Stimulated activated CD8-positive, alpha-beta memory T cell treated with anti-CD3 and anti-CD28 coated beads, Interleukin-15, amount 100 ng/mL, for 48 hours (primary cell): ENCODE results near the gene KRTAP19-6.
"Not testable (repeated sequence)": the region's sequence is repeated elsewhere in the genome, so short reads cannot be mapped to it uniquely, and the experiment has no call there.

Source experiments
- DNase-seq, 2 donors: peaks; one replicate each; pipeline ENCODE4 v3.0.0-alpha.2; 2020; ENCODE audit warnings: low read depth in 2 of 2

Gene KRTAP19-6

GRCh38 chr21:30541764-30542163 is at the start of gene KRTAP19-6:
KRTAP19-6 (minus strand) TSS chr21:30541864; CDS start chr21:30541833, 31 bp downstream.
- no peak for DNase-seq

- DNase-seq, result no peak
Observed at GRCh38 chr21:30590297-30590696, 48.6 kb upstream of the KRTAP19-6 start, which contains the start of gene KRTAP22-2. KRTAP22-2 (minus strand) TSS chr21:30590397.

GRCh38 chr21:30582870-30583269 is 41.2 kb upstream of the KRTAP19-6 start:
- DNase-seq, result no peak

- DNase-seq, result no peak
Observed at GRCh38 chr21:30580132-30580531, 38.5 kb upstream of the KRTAP19-6 start.

GRCh38 chr21:30579346-30579745 is 37.7 kb upstream of the KRTAP19-6 start:
- DNase-seq, result no peak

GRCh38 chr21:30577766-30578165 is 36.1 kb upstream of the KRTAP19-6 start:
- no peak for DNase-seq

GRCh38 chr21:30567617-30568016 is 26.0 kb upstream of the KRTAP19-6 start:
- no peak for DNase-seq

- no peak for DNase-seq
Observed at GRCh38 chr21:30563630-30564029, 22.0 kb upstream of the KRTAP19-6 start.

GRCh38 chr21:30563072-30563471 is 21.4 kb upstream of the KRTAP19-6 start:
- no peak for DNase-seq

- no peak for DNase-seq
Observed at GRCh38 chr21:30561957-30562356, 20.3 kb upstream of the KRTAP19-6 start.

- no peak for DNase-seq
Observed at GRCh38 chr21:30561264-30561895, 19.7 kb upstream of the KRTAP19-6 start, which contains the start of gene KRTAP19-7. KRTAP19-7 (minus strand) TSS chr21:30561314; CDS start chr21:30561289, 25 bp downstream.

GRCh38 chr21:30555095-30555494 is 13.4 kb upstream of the KRTAP19-6 start:
- DNase-seq, result no peak

- no peak for DNase-seq
Observed at GRCh38 chr21:30552782-30553181, 11.1 kb upstream of the KRTAP19-6 start.

- no peak for DNase-seq
Observed at GRCh38 chr21:30518876-30519275, 22.8 kb downstream of the KRTAP19-6 start.

- no peak for DNase-seq
Observed at GRCh38 chr21:30515681-30516080, 26.0 kb downstream of the KRTAP19-6 start.

GRCh38 chr21:30505621-30506205 is 36.0 kb downstream of the KRTAP19-6 start:
- DNase-seq, result not testable (repeated sequence)

- DNase-seq, result no peak
Observed at GRCh38 chr21:30502041-30502440, 39.6 kb downstream of the KRTAP19-6 start, which contains the start of gene KRTAP19-5. KRTAP19-5 (minus strand) TSS chr21:30502141; CDS start chr21:30502090, 51 bp downstream.

GRCh38 chr21:30497065-30497464 is 44.6 kb downstream of the KRTAP19-6 start, which contains the start of gene KRTAP19-4:
KRTAP19-4 (minus strand) TSS chr21:30497165; CDS start chr21:30497110, 55 bp downstream.
- DNase-seq, result no peak

- DNase-seq, result no peak
Observed at GRCh38 chr21:30491963-30492428, 49.7 kb downstream of the KRTAP19-6 start, which contains the start of gene KRTAP19-3. KRTAP19-3 (minus strand) TSS chr21:30492013; CDS start chr21:30491957, 56 bp downstream.
